MM.1S (cell line): ENCODE measurements around the gene SERAC1.

ENCODE experiments used
- EZH2 ChIP-seq: fragments of 300-600 bp; sonication (generic); optimal IDR thresholded peaks from 2 replicates; pipeline ENCODE3; 2017; ENCODE audit warnings: low read depth, mild to moderate bottlenecking, antibody characterized with exemption, low read length, mixed read lengths
- EZH2phosphoT487 ChIP-seq: fragments of 300-600 bp; sonication (generic); IDR thresholded peaks from 2 replicates; pipeline ENCODE4 v1.6.1; 2018; ENCODE audit warnings: antibody characterized with exemption, low read length
- TF ChIP-seq, protein P1 (sequence below): fragments of 300-600 bp; sonication (generic); IDR thresholded peaks from 2 replicates; pipeline ENCODE4 v1.5.1; 2016; ENCODE audit warnings: antibody characterized with exemption, low read length, mixed read lengths

DNA sequence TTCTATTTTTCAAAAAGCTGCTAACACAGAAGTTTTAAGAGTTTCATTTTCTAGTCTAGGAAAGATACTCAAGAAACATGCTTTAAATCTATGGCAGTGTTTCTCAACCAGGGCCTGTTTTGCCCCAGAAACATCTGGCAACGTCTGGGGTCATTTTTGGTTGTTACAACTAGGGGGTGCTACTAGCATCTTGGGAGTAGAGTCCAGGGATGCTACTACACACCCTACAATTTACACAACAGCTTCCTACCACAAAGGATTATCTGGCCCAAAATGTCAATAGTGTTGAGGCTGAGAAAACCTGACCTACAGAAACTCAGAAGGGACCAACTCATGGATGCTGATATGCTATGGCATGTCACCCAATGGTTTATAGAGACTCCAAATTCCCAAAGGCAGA, 24.4 kb downstream of the SERAC1 start:
- TF ChIP-seq EZH2phosphoT487 (no peak), EZH2 (no peak)
- TF ChIP-seq, protein P1, sequence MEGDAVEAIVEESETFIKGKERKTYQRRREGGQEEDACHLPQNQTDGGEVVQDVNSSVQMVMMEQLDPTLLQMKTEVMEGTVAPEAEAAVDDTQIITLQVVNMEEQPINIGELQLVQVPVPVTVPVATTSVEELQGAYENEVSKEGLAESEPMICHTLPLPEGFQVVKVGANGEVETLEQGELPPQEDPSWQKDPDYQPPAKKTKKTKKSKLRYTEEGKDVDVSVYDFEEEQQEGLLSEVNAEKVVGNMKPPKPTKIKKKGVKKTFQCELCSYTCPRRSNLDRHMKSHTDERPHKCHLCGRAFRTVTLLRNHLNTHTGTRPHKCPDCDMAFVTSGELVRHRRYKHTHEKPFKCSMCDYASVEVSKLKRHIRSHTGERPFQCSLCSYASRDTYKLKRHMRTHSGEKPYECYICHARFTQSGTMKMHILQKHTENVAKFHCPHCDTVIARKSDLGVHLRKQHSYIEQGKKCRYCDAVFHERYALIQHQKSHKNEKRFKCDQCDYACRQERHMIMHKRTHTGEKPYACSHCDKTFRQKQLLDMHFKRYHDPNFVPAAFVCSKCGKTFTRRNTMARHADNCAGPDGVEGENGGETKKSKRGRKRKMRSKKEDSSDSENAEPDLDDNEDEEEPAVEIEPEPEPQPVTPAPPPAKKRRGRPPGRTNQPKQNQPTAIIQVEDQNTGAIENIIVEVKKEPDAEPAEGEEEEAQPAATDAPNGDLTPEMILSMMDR = peak; percentile 37
